Measurements from ENCODE around the gene MUC21.
"Not testable (repeated sequence)": the region's sequence is repeated elsewhere in the genome, so short reads cannot be mapped to it uniquely, and the experiment has no call there.

The MUC21 gene

GRCh38 chr6:31009731-31010130 lies 26.2 kb downstream of the MUC21 start:
- no peak for DNase-seq (ENCODE audit: low read depth)

GRCh38 chr6:31010393-31011060 lies 27.0 kb downstream of the MUC21 start, which contains the start of gene MUC22:
Gene MUC22 (plus strand): TSS chr6:31010474. CDS start chr6:31010707, 233 bp downstream.
- peak; percentile 12 for DNase-seq (ENCODE audit: low read depth)

GRCh38 chr6:31011153-31011552 lies 27.6 kb downstream of the MUC21 start:
- no peak for DNase-seq (ENCODE audit: low read depth)

GRCh38 chr6:31016659-31017299 lies 33.3 kb downstream of the MUC21 start:
- no peak for DNase-seq (ENCODE audit: low read depth)

GRCh38 chr6:31017436-31017835 lies 33.9 kb downstream of the MUC21 start:
- not testable (repeated sequence) for DNase-seq (ENCODE audit: low read depth)

- DNase-seq (ENCODE audit: low read depth): no peak
These were observed 36.5 kb downstream of the MUC21 start for GRCh38 chr6:31020057-31020456.

GRCh38 chr6:31020631-31021255 lies 37.2 kb downstream of the MUC21 start:
- DNase-seq (ENCODE audit: low read depth): not testable (repeated sequence)

- not testable (repeated sequence) for DNase-seq (ENCODE audit: low read depth)
These were observed 38.4 kb downstream of the MUC21 start for GRCh38 chr6:31021705-31022531.

GRCh38 chr6:31025595-31025994 lies 42.1 kb downstream of the MUC21 start:
- DNase-seq (ENCODE audit: low read depth): no peak

- no peak for DNase-seq (ENCODE audit: low read depth)
These were observed 47.6 kb downstream of the MUC21 start for GRCh38 chr6:31031095-31031494.

- DNase-seq (ENCODE audit: low read depth): no peak
These were observed 49.6 kb downstream of the MUC21 start for GRCh38 chr6:31033075-31033474.

- no peak for DNase-seq (ENCODE audit: low read depth)
These were observed 52.5 kb downstream of the MUC21 start for GRCh38 chr6:31035862-31036497.

- no peak for DNase-seq (ENCODE audit: low read depth)
These were observed 53.7 kb downstream of the MUC21 start for GRCh38 chr6:31037169-31037568.

GRCh38 chr6:31037682-31038081 lies 54.2 kb downstream of the MUC21 start:
- DNase-seq (ENCODE audit: low read depth): no peak

- DNase-seq (ENCODE audit: low read depth): no peak
These were observed 55.0 kb downstream of the MUC21 start for GRCh38 chr6:31038559-31038958.

All from activated T-cell treated with anti-CD3 and anti-CD28 coated beads for 24 hours (primary cell).